GM23338 (cell line): ENCODE results near the gene PSMB7. TPM values are rescaled to one million over a fixed set of nuclear protein-coding genes. Genes with fewer than 3 reads are reported as not detected.

Experiments used
- ATAC-seq: fragments of 200-7000 bp; cut with Tn5 transposase; 3 replicates; pipeline ENCODE4 v1.9.1; 2020
- DNase-seq: peaks from one replicate; pipeline ENCODE4 v3.0.0-alpha.2; 2015; ENCODE audit warnings: low spot score
- H2AFZ ChIP-seq: fragments of 200-600 bp; sonication (generic); 2 replicates; pipeline ENCODE4 v1.8.0; 2016; ENCODE audit warnings: antibody characterized with exemption, mild to moderate bottlenecking, moderate library complexity
- H3F3A ChIP-seq: fragments of 200-600 bp; sonication (generic); replicated peaks from 2 replicates; pipeline ENCODE4 v1.8.0; 2017; ENCODE audit warnings: antibody characterized with exemption, mixed run types, low read depth
- H3K27ac ChIP-seq: fragments of 200-600 bp; sonication (generic); 2 replicates; pipeline ENCODE4 v1.6.1; 2016; ENCODE audit warnings: low read depth
- H3K27me3 ChIP-seq: fragments of 200-600 bp; sonication (generic); 2 replicates; pipeline ENCODE4 v1.8.0; 2016; ENCODE audit warnings: mild to moderate bottlenecking, mixed run types, moderate library complexity; ENCODE audit not compliant: insufficient read depth
- H3K36me3 ChIP-seq: fragments of 200-600 bp; sonication (generic); 2 replicates; pipeline ENCODE4 v1.8.0; 2016; ENCODE audit warnings: mild to moderate bottlenecking; ENCODE audit not compliant: insufficient read depth
- H3K4me1 ChIP-seq: fragments of 200-600 bp; sonication (generic); 2 replicates; pipeline ENCODE4 v1.8.0; 2016; ENCODE audit warnings: mild to moderate bottlenecking, moderate library complexity; ENCODE audit not compliant: insufficient read depth
- H3K4me2 ChIP-seq: fragments of 200-600 bp; sonication (generic); 2 replicates; pipeline ENCODE4 v1.7.1; 2017; ENCODE audit warnings: mixed run types
- H3K4me3 ChIP-seq: fragments of 200-600 bp; sonication (generic); 2 replicates; pipeline ENCODE4 v1.6.1; 2016; ENCODE audit warnings: mixed run types
- H3K79me2 ChIP-seq: fragments of 200-600 bp; sonication (generic); replicated peaks from 2 replicates; pipeline ENCODE4 v1.8.0; 2017; ENCODE audit warnings: mild to moderate bottlenecking; ENCODE audit not compliant: insufficient read depth
- H3K9me2 ChIP-seq: fragments of 200-600 bp; sonication (generic); 2 replicates; pipeline ENCODE4 v1.8.0; 2017; ENCODE audit not compliant: insufficient read depth
- H4K20me1 ChIP-seq: fragments of 200-600 bp; sonication (generic); replicated peaks from 2 replicates; pipeline ENCODE4 v1.8.0; 2017; ENCODE audit warnings: mild to moderate bottlenecking; ENCODE audit not compliant: insufficient read depth
- H3K27ac Mint-ChIP-seq: 2 replicates; pipeline ENCODE4 v1.8.0; 2020; ENCODE audit warnings: inconsistent platforms, mild to moderate bottlenecking, moderate library complexity, mixed read lengths
- H3K27me3 Mint-ChIP-seq: 3 replicates; pipeline ENCODE4 v1.8.0; 2022; ENCODE audit warnings: low read depth, mild to moderate bottlenecking, moderate library complexity, mixed read lengths, inconsistent platforms; ENCODE audit not compliant: insufficient read depth, poor library complexity
- H3K36me3 Mint-ChIP-seq: 3 replicates; pipeline ENCODE4 v1.8.0; 2021; ENCODE audit warnings: low read depth, mild to moderate bottlenecking, inconsistent platforms, moderate library complexity, mixed read lengths
- H3K4me1 Mint-ChIP-seq: 3 replicates; pipeline ENCODE4 v1.8.0; 2020; ENCODE audit warnings: mild to moderate bottlenecking, inconsistent platforms, mixed read lengths
- H3K4me3 Mint-ChIP-seq: 3 replicates; pipeline ENCODE4 v1.8.0; 2021; ENCODE audit warnings: moderate library complexity, mild to moderate bottlenecking, inconsistent platforms, mixed read lengths
- H3K9me3 Mint-ChIP-seq: 3 replicates; pipeline ENCODE4 v1.8.0; 2020; ENCODE audit warnings: moderate library complexity, mild to moderate bottlenecking, inconsistent platforms, mixed read lengths
- EZH2 ChIP-seq: fragments of 200-600 bp; sonication (generic); IDR thresholded peaks from one replicate; pipeline ENCODE4 v1.8.0; 2017; ENCODE audit warnings: antibody characterized with exemption, mild to moderate bottlenecking, low read depth; ENCODE audit not compliant: unreplicated experiment
- JUNB ChIP-seq: IDR thresholded peaks from one replicate; pipeline ENCODE4 v1.6.1; 2016; ENCODE audit warnings: antibody characterized with exemption; ENCODE audit not compliant: unreplicated experiment
- NANOG ChIP-seq: IDR thresholded peaks from 2 replicates; pipeline ENCODE4 v1.6.1; 2016; ENCODE audit warnings: antibody characterized with exemption, borderline replicate concordance
- POLR2AphosphoS5 ChIP-seq: IDR thresholded peaks from 2 replicates; pipeline ENCODE4 v1.6.1; 2016; ENCODE audit warnings: antibody characterized with exemption, low read depth
- STAT1 ChIP-seq: IDR thresholded peaks from one replicate; pipeline ENCODE4 v1.6.1; 2016; ENCODE audit warnings: antibody characterized with exemption; ENCODE audit not compliant: unreplicated experiment
- polyA plus RNA-seq: library from polyadenylated mRNA; unstranded; fragments of >200 nt; fragmentation: Nextera tagmentation; extraction: Ambion mirVana; gene quantifications from 2 replicates; pipeline ENCODE4 v1.2.1, GENCODE V29; 2016
- total RNA-seq: library from RNA; depleted of rRNA; stranded (reverse); fragments of >200 nt; shearing (Covaris generic); gene quantifications from 2 replicates; pipeline ENCODE4 v1.2.3, GENCODE V29; 2014
- TF ChIP-seq, protein P1 (sequence below): IDR thresholded peaks from one replicate; pipeline ENCODE4 v1.6.1; 2018; ENCODE audit warnings: antibody characterized with exemption; ENCODE audit not compliant: unreplicated experiment
- TF ChIP-seq, protein P2 (sequence below): IDR thresholded peaks from 2 replicates; pipeline ENCODE4 v1.6.1; 2016; ENCODE audit warnings: antibody characterized with exemption
- TF ChIP-seq, protein P3 (sequence below), 2 experiments: fragments of 200-600 bp in 1 of 2; sonication (generic) in 1 of 2; conservative IDR thresholded peaks; 2 replicates each; pipeline versions ENCODE4 v1.5.1 to v1.6.1; 2016 to 2017; ENCODE audit warnings: antibody characterized with exemption in 2 of 2, low read depth in 2 of 2, mild to moderate bottlenecking in 2 of 2, moderate library complexity in 1 of 2
- TF ChIP-seq, protein P4 (sequence below): fragments of 250-450 bp; sonication (Bioruptor Pico); IDR thresholded peaks from 2 replicates; pipeline ENCODE4 v1.5.0; 2020; ENCODE audit warnings: mild to moderate bottlenecking, moderate library complexity

Gene PSMB7
- total and polyA plus RNA-seq, 2 experiments from 2014 or later, result 255 to 268 TPM

DNA sequence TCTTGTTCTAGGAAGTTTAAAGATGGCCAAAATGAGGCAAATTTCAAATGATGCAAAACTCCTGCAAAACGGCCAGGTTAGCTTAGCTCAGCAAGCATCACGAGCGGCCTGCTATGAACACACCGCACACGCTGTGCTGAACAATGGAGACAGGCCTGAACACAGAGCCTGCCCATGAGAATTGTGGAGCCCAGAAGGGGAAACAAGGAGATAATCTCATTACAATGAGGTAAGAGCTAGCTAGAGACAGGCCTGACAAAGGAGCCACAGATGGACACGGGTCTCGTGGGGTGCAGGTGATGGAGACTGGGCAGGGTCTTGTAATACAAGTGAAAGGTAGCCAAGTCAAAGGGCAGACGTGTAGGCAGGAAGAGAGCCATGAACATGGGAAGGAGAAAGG is 50.2 kb downstream of the PSMB7 start (continued):
- TF ChIP-seq, protein P1, sequence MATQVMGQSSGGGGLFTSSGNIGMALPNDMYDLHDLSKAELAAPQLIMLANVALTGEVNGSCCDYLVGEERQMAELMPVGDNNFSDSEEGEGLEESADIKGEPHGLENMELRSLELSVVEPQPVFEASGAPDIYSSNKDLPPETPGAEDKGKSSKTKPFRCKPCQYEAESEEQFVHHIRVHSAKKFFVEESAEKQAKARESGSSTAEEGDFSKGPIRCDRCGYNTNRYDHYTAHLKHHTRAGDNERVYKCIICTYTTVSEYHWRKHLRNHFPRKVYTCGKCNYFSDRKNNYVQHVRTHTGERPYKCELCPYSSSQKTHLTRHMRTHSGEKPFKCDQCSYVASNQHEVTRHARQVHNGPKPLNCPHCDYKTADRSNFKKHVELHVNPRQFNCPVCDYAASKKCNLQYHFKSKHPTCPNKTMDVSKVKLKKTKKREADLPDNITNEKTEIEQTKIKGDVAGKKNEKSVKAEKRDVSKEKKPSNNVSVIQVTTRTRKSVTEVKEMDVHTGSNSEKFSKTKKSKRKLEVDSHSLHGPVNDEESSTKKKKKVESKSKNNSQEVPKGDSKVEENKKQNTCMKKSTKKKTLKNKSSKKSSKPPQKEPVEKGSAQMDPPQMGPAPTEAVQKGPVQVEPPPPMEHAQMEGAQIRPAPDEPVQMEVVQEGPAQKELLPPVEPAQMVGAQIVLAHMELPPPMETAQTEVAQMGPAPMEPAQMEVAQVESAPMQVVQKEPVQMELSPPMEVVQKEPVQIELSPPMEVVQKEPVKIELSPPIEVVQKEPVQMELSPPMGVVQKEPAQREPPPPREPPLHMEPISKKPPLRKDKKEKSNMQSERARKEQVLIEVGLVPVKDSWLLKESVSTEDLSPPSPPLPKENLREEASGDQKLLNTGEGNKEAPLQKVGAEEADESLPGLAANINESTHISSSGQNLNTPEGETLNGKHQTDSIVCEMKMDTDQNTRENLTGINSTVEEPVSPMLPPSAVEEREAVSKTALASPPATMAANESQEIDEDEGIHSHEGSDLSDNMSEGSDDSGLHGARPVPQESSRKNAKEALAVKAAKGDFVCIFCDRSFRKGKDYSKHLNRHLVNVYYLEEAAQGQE, result no peak
- TF ChIP-seq JUNB, result no peak

DNA sequence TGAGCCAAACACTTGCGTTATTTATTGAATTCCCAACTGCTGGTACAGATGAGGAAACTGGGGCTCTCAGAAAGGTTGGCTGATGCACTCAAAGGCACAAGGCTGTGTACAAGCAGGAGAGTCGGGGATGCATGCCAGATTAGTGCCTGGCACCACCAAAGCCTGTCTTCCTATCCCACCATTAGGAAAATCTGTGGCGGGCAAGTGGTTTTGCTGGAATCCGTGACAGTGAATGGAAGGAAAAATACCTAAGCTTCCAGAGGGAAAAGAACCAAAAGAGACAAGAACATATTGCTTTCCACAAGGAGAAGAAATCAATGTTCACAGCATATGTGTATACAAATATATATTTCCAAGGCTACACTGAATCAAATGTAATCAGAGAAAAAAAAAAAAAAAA is 51.1 kb downstream of the PSMB7 start:
- Histone ChIP-seq H3K9me2 (no peaks in the 10 kb centered on the region), H3K36me3 (no peaks in the 10 kb centered on the region)
- H3K4me3 Mint-ChIP-seq, result no peak overlapping the region
- no peak for TF ChIP-seq EZH2
- no peak for TF ChIP-seq POLR2AphosphoS5
- no peak for TF ChIP-seq JUNB
- TF ChIP-seq, protein P2, sequence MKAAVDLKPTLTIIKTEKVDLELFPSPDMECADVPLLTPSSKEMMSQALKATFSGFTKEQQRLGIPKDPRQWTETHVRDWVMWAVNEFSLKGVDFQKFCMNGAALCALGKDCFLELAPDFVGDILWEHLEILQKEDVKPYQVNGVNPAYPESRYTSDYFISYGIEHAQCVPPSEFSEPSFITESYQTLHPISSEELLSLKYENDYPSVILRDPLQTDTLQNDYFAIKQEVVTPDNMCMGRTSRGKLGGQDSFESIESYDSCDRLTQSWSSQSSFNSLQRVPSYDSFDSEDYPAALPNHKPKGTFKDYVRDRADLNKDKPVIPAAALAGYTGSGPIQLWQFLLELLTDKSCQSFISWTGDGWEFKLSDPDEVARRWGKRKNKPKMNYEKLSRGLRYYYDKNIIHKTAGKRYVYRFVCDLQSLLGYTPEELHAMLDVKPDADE, result no peak
- TF ChIP-seq, protein P1, result no peak
- TF ChIP-seq NANOG, result no peak
- TF ChIP-seq, protein P3, sequence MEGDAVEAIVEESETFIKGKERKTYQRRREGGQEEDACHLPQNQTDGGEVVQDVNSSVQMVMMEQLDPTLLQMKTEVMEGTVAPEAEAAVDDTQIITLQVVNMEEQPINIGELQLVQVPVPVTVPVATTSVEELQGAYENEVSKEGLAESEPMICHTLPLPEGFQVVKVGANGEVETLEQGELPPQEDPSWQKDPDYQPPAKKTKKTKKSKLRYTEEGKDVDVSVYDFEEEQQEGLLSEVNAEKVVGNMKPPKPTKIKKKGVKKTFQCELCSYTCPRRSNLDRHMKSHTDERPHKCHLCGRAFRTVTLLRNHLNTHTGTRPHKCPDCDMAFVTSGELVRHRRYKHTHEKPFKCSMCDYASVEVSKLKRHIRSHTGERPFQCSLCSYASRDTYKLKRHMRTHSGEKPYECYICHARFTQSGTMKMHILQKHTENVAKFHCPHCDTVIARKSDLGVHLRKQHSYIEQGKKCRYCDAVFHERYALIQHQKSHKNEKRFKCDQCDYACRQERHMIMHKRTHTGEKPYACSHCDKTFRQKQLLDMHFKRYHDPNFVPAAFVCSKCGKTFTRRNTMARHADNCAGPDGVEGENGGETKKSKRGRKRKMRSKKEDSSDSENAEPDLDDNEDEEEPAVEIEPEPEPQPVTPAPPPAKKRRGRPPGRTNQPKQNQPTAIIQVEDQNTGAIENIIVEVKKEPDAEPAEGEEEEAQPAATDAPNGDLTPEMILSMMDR (conservative IDR thresholded peaks at IDR 0.05; ENCODE audit: low read depth in 2 of 2), result no peak
- TF ChIP-seq, protein P4, sequence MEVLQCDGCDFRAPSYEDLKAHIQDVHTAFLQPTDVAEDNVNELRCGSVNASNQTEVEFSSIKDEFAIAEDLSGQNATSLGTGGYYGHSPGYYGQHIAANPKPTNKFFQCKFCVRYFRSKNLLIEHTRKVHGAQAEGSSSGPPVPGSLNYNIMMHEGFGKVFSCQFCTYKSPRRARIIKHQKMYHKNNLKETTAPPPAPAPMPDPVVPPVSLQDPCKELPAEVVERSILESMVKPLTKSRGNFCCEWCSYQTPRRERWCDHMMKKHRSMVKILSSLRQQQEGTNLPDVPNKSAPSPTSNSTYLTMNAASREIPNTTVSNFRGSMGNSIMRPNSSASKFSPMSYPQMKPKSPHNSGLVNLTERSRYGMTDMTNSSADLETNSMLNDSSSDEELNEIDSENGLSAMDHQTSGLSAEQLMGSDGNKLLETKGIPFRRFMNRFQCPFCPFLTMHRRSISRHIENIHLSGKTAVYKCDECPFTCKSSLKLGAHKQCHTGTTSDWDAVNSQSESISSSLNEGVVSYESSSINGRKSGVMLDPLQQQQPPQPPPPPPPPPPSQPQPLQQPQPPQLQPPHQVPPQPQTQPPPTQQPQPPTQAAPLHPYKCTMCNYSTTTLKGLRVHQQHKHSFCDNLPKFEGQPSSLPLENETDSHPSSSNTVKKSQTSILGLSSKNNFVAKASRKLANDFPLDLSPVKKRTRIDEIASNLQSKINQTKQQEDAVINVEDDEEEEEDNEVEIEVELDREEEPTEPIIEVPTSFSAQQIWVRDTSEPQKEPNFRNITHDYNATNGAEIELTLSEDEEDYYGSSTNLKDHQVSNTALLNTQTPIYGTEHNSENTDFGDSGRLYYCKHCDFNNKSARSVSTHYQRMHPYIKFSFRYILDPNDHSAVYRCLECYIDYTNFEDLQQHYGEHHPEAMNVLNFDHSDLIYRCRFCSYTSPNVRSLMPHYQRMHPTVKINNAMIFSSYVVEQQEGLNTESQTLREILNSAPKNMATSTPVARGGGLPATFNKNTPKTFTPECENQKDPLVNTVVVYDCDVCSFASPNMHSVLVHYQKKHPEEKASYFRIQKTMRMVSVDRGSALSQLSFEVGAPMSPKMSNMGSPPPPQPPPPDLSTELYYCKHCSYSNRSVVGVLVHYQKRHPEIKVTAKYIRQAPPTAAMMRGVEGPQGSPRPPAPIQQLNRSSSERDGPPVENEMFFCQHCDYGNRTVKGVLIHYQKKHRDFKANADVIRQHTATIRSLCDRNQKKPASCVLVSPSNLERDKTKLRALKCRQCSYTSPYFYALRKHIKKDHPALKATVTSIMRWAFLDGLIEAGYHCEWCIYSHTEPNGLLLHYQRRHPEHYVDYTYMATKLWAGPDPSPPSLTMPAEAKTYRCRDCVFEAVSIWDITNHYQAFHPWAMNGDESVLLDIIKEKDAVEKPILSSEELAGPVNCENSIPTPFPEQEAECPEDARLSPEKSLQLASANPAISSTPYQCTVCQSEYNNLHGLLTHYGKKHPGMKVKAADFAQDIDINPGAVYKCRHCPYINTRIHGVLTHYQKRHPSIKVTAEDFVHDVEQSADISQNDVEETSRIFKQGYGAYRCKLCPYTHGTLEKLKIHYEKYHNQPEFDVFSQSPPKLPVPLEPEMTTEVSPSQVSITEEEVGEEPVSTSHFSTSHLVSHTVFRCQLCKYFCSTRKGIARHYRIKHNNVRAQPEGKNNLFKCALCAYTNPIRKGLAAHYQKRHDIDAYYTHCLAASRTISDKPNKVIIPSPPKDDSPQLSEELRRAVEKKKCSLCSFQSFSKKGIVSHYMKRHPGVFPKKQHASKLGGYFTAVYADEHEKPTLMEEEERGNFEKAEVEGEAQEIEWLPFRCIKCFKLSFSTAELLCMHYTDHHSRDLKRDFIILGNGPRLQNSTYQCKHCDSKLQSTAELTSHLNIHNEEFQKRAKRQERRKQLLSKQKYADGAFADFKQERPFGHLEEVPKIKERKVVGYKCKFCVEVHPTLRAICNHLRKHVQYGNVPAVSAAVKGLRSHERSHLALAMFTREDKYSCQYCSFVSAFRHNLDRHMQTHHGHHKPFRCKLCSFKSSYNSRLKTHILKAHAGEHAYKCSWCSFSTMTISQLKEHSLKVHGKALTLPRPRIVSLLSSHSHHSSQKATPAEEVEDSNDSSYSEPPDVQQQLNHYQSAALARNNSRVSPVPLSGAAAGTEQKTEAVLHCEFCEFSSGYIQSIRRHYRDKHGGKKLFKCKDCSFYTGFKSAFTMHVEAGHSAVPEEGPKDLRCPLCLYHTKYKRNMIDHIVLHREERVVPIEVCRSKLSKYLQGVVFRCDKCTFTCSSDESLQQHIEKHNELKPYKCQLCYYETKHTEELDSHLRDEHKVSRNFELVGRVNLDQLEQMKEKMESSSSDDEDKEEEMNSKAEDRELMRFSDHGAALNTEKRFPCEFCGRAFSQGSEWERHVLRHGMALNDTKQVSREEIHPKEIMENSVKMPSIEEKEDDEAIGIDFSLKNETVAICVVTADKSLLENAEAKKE (CRISPR knock-in tag), result no peak
- TF ChIP-seq STAT1, result no peak

More for the DNA sequence above, 51.1 kb downstream of the PSMB7 start:
- no peak for ATAC-seq
- H3K27ac ChIP-seq, result no peak overlapping the region
- H2AFZ ChIP-seq, result no peak overlapping the region
- no peak overlapping the region for H3K27ac Mint-ChIP-seq
- no peak overlapping the region for H3K4me3 ChIP-seq
- H3F3A ChIP-seq, result no peaks in the 10 kb centered on the region
- H3K36me3 Mint-ChIP-seq, result peaks cover 7% of the 10 kb centered on the region
- H3K4me1 Mint-ChIP-seq, result peaks cover 12% of the 10 kb centered on the region
- H3K79me2 ChIP-seq, result peaks cover 95% of the 10 kb centered on the region
- H3K4me2 ChIP-seq, result no peak overlapping the region
- peaks cover 30% of the 10 kb centered on the region for H4K20me1 ChIP-seq
- DNase-seq, result no peak
- H3K27me3 Mint-ChIP-seq, result no peaks in the 10 kb centered on the region
- H3K9me3 Mint-ChIP-seq, result no peaks in the 10 kb centered on the region
- H3K4me1 ChIP-seq, result no peaks in the 10 kb centered on the region
- H3K27me3 ChIP-seq, result no peaks in the 10 kb centered on the region
